A204.1 (cell line): ENCODE results near the gene HDGFL3.
"Not testable (repeated sequence)": the region's sequence is repeated elsewhere in the genome, so short reads cannot be mapped to it uniquely, and the experiment has no call there.

ENCODE experiments used
- FAIRE-seq: peaks from 2 replicates; lab custom pipeline; 2012; peaks lifted over from hg19 to GRCh38; lab: Jason Lieb, UNC

Gene HDGFL3

GRCh38 chr15:83099290-83099689 lies 108.3 kb downstream of the HDGFL3 start:
- no peak for FAIRE-seq

GRCh38 chr15:83098079-83098478 lies 109.5 kb downstream of the HDGFL3 start:
- no peak for FAIRE-seq

GRCh38 chr15:83094583-83094982 lies 113.0 kb downstream of the HDGFL3 start:
- no peak for FAIRE-seq

- no peak for FAIRE-seq
These were observed 115.2 kb downstream of the HDGFL3 start for GRCh38 chr15:83092309-83092976.

- FAIRE-seq, result not testable (repeated sequence)
These were observed 115.7 kb downstream of the HDGFL3 start for GRCh38 chr15:83091965-83092308.

GRCh38 chr15:83090465-83090864 lies 117.2 kb downstream of the HDGFL3 start:
- FAIRE-seq, result no peak

GRCh38 chr15:83088876-83089275 lies 118.7 kb downstream of the HDGFL3 start:
- FAIRE-seq, result no peak

- FAIRE-seq, result no peak
These were observed 120.0 kb downstream of the HDGFL3 start for GRCh38 chr15:83087576-83087975.

GRCh38 chr15:83085864-83086552 lies 121.6 kb downstream of the HDGFL3 start:
- FAIRE-seq, result not testable (repeated sequence)

- not testable (repeated sequence) for FAIRE-seq
These were observed 122.2 kb downstream of the HDGFL3 start for GRCh38 chr15:83085461-83085860.

- FAIRE-seq, result no peak
These were observed 124.8 kb downstream of the HDGFL3 start for GRCh38 chr15:83082730-83083386.

- no peak for FAIRE-seq
These were observed 126.2 kb downstream of the HDGFL3 start for GRCh38 chr15:83081256-83082014.

GRCh38 chr15:83078712-83079111 lies 128.9 kb downstream of the HDGFL3 start:
- FAIRE-seq, result no peak
